Measurements from ENCODE around the gene TRRAP. TPM values are rescaled to one million over a fixed set of nuclear protein-coding genes. Genes with fewer than 3 reads are reported as not detected.

TRRAP gene
- total and polyA plus RNA-seq, 7 donors, result 2.4 to 35.5 (median 18.9) TPM

DNA sequence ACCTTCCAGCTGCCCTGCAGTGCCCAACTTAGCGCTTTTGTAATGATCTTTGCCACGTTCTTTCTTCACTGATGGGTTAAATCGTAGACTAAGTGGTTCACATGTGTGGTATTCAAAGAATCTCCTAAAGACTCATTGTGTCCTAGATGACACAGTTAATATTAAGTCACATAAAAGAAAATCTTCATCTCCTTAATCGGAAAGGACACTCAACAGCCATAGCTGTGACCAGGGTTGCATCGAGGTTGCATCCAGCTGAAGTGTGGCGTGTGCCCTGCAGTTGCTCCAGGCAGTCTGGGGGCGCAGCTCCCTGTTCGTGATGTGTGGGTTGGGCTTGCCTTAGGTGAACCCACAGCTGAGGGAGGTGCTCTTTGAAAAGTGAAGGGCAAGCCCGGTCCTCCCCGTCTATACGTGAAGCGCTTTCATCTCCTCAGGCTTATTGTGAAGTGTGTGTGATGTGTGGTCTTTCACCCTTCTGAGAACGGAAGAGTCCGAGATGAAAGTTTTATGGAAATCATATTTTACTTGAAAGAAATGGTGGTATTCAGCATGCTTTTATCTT lies 122.7 kb downstream of the TRRAP start:
- H3K4me3 ChIP-seq, result no peak overlapping the region
- H3K27me3 ChIP-seq, result no peaks in the 10 kb centered on the region
- H3K27ac ChIP-seq, result no peak overlapping the region
- H3K9me3 ChIP-seq, result no peaks in the 10 kb centered on the region
- no peak for TF ChIP-seq POLR2AphosphoS5 (IDR thresholded peaks at IDR 0.05)
- TF ChIP-seq, protein P1, sequence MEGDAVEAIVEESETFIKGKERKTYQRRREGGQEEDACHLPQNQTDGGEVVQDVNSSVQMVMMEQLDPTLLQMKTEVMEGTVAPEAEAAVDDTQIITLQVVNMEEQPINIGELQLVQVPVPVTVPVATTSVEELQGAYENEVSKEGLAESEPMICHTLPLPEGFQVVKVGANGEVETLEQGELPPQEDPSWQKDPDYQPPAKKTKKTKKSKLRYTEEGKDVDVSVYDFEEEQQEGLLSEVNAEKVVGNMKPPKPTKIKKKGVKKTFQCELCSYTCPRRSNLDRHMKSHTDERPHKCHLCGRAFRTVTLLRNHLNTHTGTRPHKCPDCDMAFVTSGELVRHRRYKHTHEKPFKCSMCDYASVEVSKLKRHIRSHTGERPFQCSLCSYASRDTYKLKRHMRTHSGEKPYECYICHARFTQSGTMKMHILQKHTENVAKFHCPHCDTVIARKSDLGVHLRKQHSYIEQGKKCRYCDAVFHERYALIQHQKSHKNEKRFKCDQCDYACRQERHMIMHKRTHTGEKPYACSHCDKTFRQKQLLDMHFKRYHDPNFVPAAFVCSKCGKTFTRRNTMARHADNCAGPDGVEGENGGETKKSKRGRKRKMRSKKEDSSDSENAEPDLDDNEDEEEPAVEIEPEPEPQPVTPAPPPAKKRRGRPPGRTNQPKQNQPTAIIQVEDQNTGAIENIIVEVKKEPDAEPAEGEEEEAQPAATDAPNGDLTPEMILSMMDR (IDR thresholded peaks at IDR 0.05), result no peak
- TF ChIP-seq POLR2A (IDR thresholded peaks at IDR 0.05), result no peak
- no peak for TF ChIP-seq EP300 (IDR thresholded peaks at IDR 0.05)
- no peaks in the 10 kb centered on the region for H3K4me1 ChIP-seq
- no peak for DNase-seq
- WGBS, 2 donors, result 91 to 96% methylated on average over 14 of the region's 14 CpGs
- intact Hi-C loops (cut with DNase I), result no loop called here
- peaks cover 27 to 90% (median 45%) of the 10 kb centered on the region in 4 donors for H3K36me3 ChIP-seq

DNA sequence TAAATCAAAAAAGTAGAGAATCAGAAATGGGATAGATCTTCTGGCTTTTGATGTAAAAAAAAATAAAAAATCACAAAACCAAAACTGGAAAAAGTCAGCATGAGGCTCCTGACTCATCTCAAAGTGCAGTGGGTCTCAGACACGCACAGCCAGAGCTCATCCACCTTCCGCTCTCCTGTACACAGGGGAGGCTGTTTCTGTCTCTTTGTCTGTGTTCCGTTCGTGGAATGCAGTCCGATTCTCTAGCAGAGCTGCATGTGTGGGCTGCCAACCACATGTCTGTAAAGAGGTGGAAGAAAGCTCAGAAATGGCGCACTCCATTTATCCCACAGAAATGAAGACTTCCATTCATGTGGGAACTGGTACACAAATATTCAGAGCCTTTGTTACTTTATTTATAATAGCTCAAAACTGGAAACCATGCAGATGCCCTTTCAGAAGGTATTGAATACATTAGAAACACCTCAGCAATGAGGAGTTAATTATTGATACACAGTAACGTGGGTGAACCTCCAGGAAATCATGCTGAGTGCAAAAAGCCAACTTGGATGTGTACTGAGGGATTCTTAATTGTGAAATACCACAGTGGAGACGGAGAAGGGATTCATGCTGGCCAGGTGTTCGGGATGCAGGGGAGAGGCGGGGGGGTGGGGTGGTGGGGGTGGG lies 123.3 kb downstream of the TRRAP start:
- WGBS, 2 donors, result 90 to 91% methylated on average over 10 of the region's 10 CpGs
- intact Hi-C loops (cut with DNase I), result no loop called here
- no peak for DNase-seq
- H3K27ac ChIP-seq, result no peak overlapping the region
- H3K4me1 ChIP-seq, result no peaks in the 10 kb centered on the region
- H3K36me3 ChIP-seq, result peaks cover 31 to 90% (median 49%) of the 10 kb centered on the region in 4 donors
- no peaks in the 10 kb centered on the region for H3K9me3 ChIP-seq
- no peaks in the 10 kb centered on the region for H3K27me3 ChIP-seq
- no peak overlapping the region for H3K4me3 ChIP-seq
- TF ChIP-seq POLR2A (IDR thresholded peaks at IDR 0.05) (no peak), EP300 (IDR thresholded peaks at IDR 0.05) (no peak), POLR2AphosphoS5 (IDR thresholded peaks at IDR 0.05) (no peak)
- TF ChIP-seq, protein P1 (IDR thresholded peaks at IDR 0.05), result no peak

DNA sequence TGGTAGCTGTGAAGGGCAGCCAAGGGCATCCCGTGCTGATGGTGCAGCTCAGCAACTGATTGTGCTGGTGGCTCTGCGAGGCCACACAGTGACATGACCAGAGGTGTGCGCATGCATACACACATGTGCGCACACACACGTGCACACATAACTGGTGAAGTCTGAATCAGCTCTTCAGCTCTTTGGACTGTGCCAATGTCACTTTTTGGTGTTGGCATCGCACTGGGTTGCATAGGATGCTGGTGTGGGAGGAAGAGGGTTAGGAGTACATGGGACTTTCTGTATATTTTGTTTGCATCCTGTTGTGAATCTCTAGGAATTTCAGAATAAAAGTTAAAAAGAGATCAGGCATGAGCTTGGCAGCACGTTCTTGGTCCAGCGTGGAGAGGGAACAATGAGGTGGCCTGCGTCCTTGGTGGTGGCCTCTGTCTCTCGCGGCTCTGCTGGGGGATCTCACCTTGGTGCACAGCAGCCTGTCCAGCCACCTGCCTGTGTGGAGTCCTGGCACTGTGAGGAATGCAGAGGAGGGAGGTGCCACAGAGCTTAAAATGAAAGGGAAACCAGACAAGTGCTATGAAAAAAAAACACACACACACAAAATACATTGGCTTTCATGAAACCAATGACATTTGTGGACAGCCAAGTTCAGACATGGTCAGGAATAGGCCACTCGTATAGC lies 124.0 kb downstream of the TRRAP start:
- no peak overlapping the region for H3K27ac ChIP-seq
- TF ChIP-seq POLR2AphosphoS5 (IDR thresholded peaks at IDR 0.05), result no peak
- TF ChIP-seq EP300 (IDR thresholded peaks at IDR 0.05), result no peak
- TF ChIP-seq, protein P1 (IDR thresholded peaks at IDR 0.05), result no peak
- TF ChIP-seq POLR2A (IDR thresholded peaks at IDR 0.05), result no peak

DNA sequence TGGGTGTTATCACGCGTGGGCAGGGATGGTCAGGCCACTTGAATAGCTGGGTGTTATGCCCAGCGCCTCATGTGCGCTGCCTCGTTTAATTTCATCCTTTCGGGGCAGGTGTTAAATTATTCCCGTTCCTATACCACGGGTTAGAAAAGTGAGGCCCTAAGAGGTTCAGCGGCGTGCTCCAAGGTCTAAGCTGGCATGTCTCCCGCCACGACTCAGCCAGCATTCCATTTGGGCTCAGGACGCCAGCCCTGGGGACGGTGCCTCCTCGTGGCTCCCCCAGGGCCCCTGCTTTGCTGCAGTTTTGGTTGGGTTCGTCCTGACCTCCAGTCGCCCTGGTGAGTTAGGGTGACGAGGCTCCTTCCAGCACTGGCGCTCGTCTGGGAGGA lies 124.5 kb downstream of the TRRAP start:
- intact Hi-C loops (cut with DNase I), result no loop called here
- no peak overlapping the region for H3K4me3 ChIP-seq
- TF ChIP-seq, protein P1 (IDR thresholded peaks at IDR 0.05), result no peak
- no peak for TF ChIP-seq POLR2AphosphoS5 (IDR thresholded peaks at IDR 0.05)
- no peak for TF ChIP-seq POLR2A (IDR thresholded peaks at IDR 0.05)
- TF ChIP-seq EP300 (IDR thresholded peaks at IDR 0.05), result no peak
- H3K27ac ChIP-seq, result no peak overlapping the region
- 93 to 95% methylated on average over 20 of the region's 20 CpGs for WGBS, 2 donors
- no peaks in the 10 kb centered on the region for H3K9me3 ChIP-seq
- DNase-seq, result no peak
- H3K36me3 ChIP-seq, result peaks cover 31 to 91% (median 56%) of the 10 kb centered on the region in 4 donors
- no peaks in the 10 kb centered on the region for H3K4me1 ChIP-seq
- no peaks in the 10 kb centered on the region for H3K27me3 ChIP-seq

More for the DNA sequence above, 124.0 kb downstream of the TRRAP start:
- H3K4me1 ChIP-seq, result no peaks in the 10 kb centered on the region
- H3K27me3 ChIP-seq, result no peaks in the 10 kb centered on the region
- intact Hi-C loops (cut with DNase I), result no loop called here
- 94 to 95% methylated on average over 12 of the region's 12 CpGs for WGBS, 2 donors
- no peak overlapping the region for H3K4me3 ChIP-seq
- no peaks in the 10 kb centered on the region for H3K9me3 ChIP-seq
- peaks cover 31 to 92% (median 55%) of the 10 kb centered on the region in 4 donors for H3K36me3 ChIP-seq
- DNase-seq, result no peak
